CD8-positive, alpha-beta memory T cell (primary cell): ENCODE data around the gene SLC16A4. TPM values are rescaled to one million over a fixed set of nuclear protein-coding genes. Genes with fewer than 3 reads are reported as not detected.

Experiments
- CTCF ChIA-PET: fragments of 350-600 bp; sonication (Branson Sonifier 250); formaldehyde crosslinking; loops from one replicate; lab custom pipeline; 2021; ENCODE audit warnings: antibody characterized with exemption; lab: Charles Lee
- POLR2A ChIA-PET: fragments of 350-600 bp; sonication (Branson Sonifier 250); formaldehyde crosslinking; loops from one replicate; lab custom pipeline; 2021; ENCODE audit warnings: antibody characterized with exemption; lab: Charles Lee
- DNase-seq, 5 donors: peaks; one replicate each; pipeline versions ENCODE4 v3.0.0 to v3.0.0-alpha.2; 2020 to 2022; ENCODE audit warnings: mixed read lengths in 1 of 5
- H3K27ac ChIP-seq: one replicate; pipeline ENCODE4 v1.7.0; 2013; ENCODE audit warnings: low read depth, mild to moderate bottlenecking, low read length, moderate library complexity
- H3K27me3 ChIP-seq: 2 replicates; pipeline ENCODE4 v1.7.0; 2013; ENCODE audit warnings: low read length, mild to moderate bottlenecking; ENCODE audit not compliant: insufficient read depth, poor library complexity, severe bottlenecking
- H3K36me3 ChIP-seq: 2 replicates; pipeline ENCODE4 v1.7.0; 2013; ENCODE audit warnings: mild to moderate bottlenecking, low read length, moderate library complexity; ENCODE audit not compliant: insufficient read depth
- H3K4me1 ChIP-seq: 2 replicates; pipeline ENCODE4 v1.7.0; 2013; ENCODE audit warnings: mild to moderate bottlenecking, low read length, moderate library complexity; ENCODE audit not compliant: insufficient read depth
- H3K4me3 ChIP-seq: 2 replicates; pipeline ENCODE4 v1.7.0; 2013; ENCODE audit warnings: mild to moderate bottlenecking, low read length
- H3K9me3 ChIP-seq: 2 replicates; pipeline ENCODE4 v1.7.0; 2013; ENCODE audit warnings: mild to moderate bottlenecking, low read length
- H3K27ac Mint-ChIP-seq, 8 donors: one replicate each; pipeline ENCODE4 v1.8.0; 2020 to 2021; ENCODE audit warnings: mixed read lengths in 8 of 8, mild to moderate bottlenecking in 6 of 8, inconsistent platforms in 3 of 8, moderate library complexity in 3 of 8
- H3K27me3 Mint-ChIP-seq, 2 donors: one replicate each; pipeline ENCODE4 v1.8.0; 2020 to 2021; ENCODE audit warnings: mixed read lengths in 2 of 2, mild to moderate bottlenecking in 1 of 2, moderate library complexity in 1 of 2
- H3K36me3 Mint-ChIP-seq, 3 donors: one replicate each; pipeline ENCODE4 v1.8.0; 2020 to 2021; ENCODE audit warnings: mixed read lengths in 3 of 3, inconsistent platforms in 1 of 3, mild to moderate bottlenecking in 1 of 3
- H3K4me1 Mint-ChIP-seq, 3 donors: one replicate each; pipeline ENCODE4 v1.8.0; 2020 to 2021; ENCODE audit warnings: mixed read lengths in 3 of 3, inconsistent platforms in 1 of 3, mild to moderate bottlenecking in 1 of 3
- H3K4me3 Mint-ChIP-seq, 7 donors: one replicate each; pipeline ENCODE4 v1.8.0; 2020 to 2021; ENCODE audit warnings: mixed read lengths in 7 of 7, mild to moderate bottlenecking in 6 of 7, moderate library complexity in 4 of 7, inconsistent platforms in 2 of 7
- H3K9me3 Mint-ChIP-seq, 5 donors: one replicate each; pipeline ENCODE4 v1.8.0; 2020 to 2022; ENCODE audit warnings: mixed read lengths in 5 of 5, mild to moderate bottlenecking in 3 of 5, moderate library complexity in 2 of 5, inconsistent platforms in 1 of 5
- polyA plus RNA-seq: library from polyadenylated mRNA; unstranded; fragments of 300-500 nt; fragmentation: Illumina TruSeq; gene quantifications from one replicate; pipeline ENCODE4 v1.2.3, GENCODE V29; 2021
- total RNA-seq, 2 experiments: library from RNA; stranded (reverse); gene quantifications; one replicate each; pipeline ENCODE4 v1.2.3, GENCODE V29; 2021

Gene SLC16A4
- total and polyA plus RNA-seq, 3 experiments from 2014 or later: 0.09 to 0.49 (median 0.13) TPM

GRCh38 chr1:110341872-110342331 lies 48.9 kb downstream of the SLC16A4 start:
- peak overlapping the region; percentile 29 for H3K27ac ChIP-seq
- peak overlapping the region in 1 of 7 donors; percentile 77 for H3K4me3 Mint-ChIP-seq
- peaks cover 4% of the 10 kb centered on the region for H3K36me3 ChIP-seq
- H3K4me1 ChIP-seq: peaks cover 70% of the 10 kb centered on the region
- no peaks in the 10 kb centered on the region for H3K9me3 ChIP-seq
- ChIA-PET POLR2A (interaction anchor here (1.0 kb wide), 1 partner anchor 129 kb away, joined by 3 read pairs; no protein-coding TSS in a partner anchor), CTCF (interaction anchor here (2.2 kb wide), 1 partner anchor 135 kb away, joined by 8 read pairs; no protein-coding TSS in a partner anchor)
- H3K4me3 ChIP-seq: peak overlapping the region; percentile 80
- H3K27me3 ChIP-seq: no peaks in the 10 kb centered on the region
- H3K27ac Mint-ChIP-seq: peak overlapping the region in 6 of 8 donors; percentile 12 to 79 (median 54)
- no peak for DNase-seq
- H3K9me3 Mint-ChIP-seq: no peaks in the 10 kb centered on the region
- no peaks in the 10 kb centered on the region for H3K27me3 Mint-ChIP-seq
- peaks cover 75 to 84% (median 80%) of the 10 kb centered on the region in 3 donors for H3K4me1 Mint-ChIP-seq
- H3K36me3 Mint-ChIP-seq: peaks cover 3 to 22% (median 5%) of the 10 kb centered on the region in 3 donors

- CTCF ChIA-PET: interaction anchor here (2.2 to 3.4 kb wide), 2 partner anchors 29 to 134 kb away, joined by 8 to 19 read pairs; no protein-coding TSS in a partner anchor
- POLR2A ChIA-PET: no interaction called here
- Mint-ChIP-seq H3K4me3 (peak overlapping the region in 1 of 7 donors; percentile 77), H3K27ac (peak overlapping the region in 5 of 8 donors; percentile 20 to 77 (median 64)), H3K36me3 (peaks cover 3 to 17% (median 7%) of the 10 kb centered on the region in 3 donors), H3K27me3 (no peaks in the 10 kb centered on the region), H3K4me1 (peaks cover 75 to 84% (median 80%) of the 10 kb centered on the region in 3 donors), H3K9me3 (no peaks in the 10 kb centered on the region)
- no peaks in the 10 kb centered on the region for H3K27me3 ChIP-seq
- peak overlapping the region; percentile 80 for H3K4me3 ChIP-seq
- H3K4me1 ChIP-seq: peaks cover 66% of the 10 kb centered on the region
- H3K27ac ChIP-seq: peak overlapping the region; percentile 29
- DNase-seq: no peak
- no peaks in the 10 kb centered on the region for H3K9me3 ChIP-seq
- peaks cover 4% of the 10 kb centered on the region for H3K36me3 ChIP-seq
These were observed 49.5 kb downstream of the SLC16A4 start for GRCh38 chr1:110341146-110341871.

- H3K9me3 Mint-ChIP-seq: no peaks in the 10 kb centered on the region
- peaks cover 64 to 74% (median 74%) of the 10 kb centered on the region in 3 donors for H3K4me1 Mint-ChIP-seq
- peaks cover 3 to 8% (median 7%) of the 10 kb centered on the region in 3 donors for H3K36me3 Mint-ChIP-seq
- H3K4me3 Mint-ChIP-seq: no peak overlapping the region
- H3K9me3 ChIP-seq: no peaks in the 10 kb centered on the region
- peak overlapping the region; percentile 97 for H3K27ac ChIP-seq
- peak overlapping the region; percentile 80 for H3K4me3 ChIP-seq
- no peaks in the 10 kb centered on the region for H3K27me3 Mint-ChIP-seq
- no peak overlapping the region for H3K27ac Mint-ChIP-seq
- no peak for DNase-seq
- H3K27me3 ChIP-seq: no peaks in the 10 kb centered on the region
- POLR2A ChIA-PET: interaction anchor here (2.2 to 3.1 kb wide), 2 partner anchors 69 to 130 kb away, joined by 16 to 42 read pairs; partner anchors contain the start of gene KCNC4
- peaks cover 60% of the 10 kb centered on the region for H3K4me1 ChIP-seq
- H3K36me3 ChIP-seq: peaks cover 4% of the 10 kb centered on the region
- CTCF ChIA-PET: interaction anchor here (1.1 to 8.2 kb wide), 5 partner anchors 9 to 132 kb away, joined by 4 to 77 read pairs (median 9); partner anchors contain the start of gene KCNC4
These were observed 50.7 kb downstream of the SLC16A4 start for GRCh38 chr1:110340207-110340468.

GRCh38 chr1:110339407-110340206 lies 51.2 kb downstream of the SLC16A4 start:
- peak overlapping the region; percentile 80 for H3K4me3 ChIP-seq
- DNase-seq: peak in 4 of 5 donors; percentile 48 to 79 (median 57)
- H3K9me3 ChIP-seq: no peaks in the 10 kb centered on the region
- H3K36me3 ChIP-seq: peaks cover 4% of the 10 kb centered on the region
- Mint-ChIP-seq H3K9me3 (no peaks in the 10 kb centered on the region), H3K4me3 (no peak overlapping the region), H3K36me3 (peaks cover 3 to 7% (median 6%) of the 10 kb centered on the region in 3 donors), H3K27ac (no peak overlapping the region), H3K4me1 (peaks cover 60 to 70% (median 68%) of the 10 kb centered on the region in 3 donors), H3K27me3 (no peaks in the 10 kb centered on the region)
- peaks cover 54% of the 10 kb centered on the region for H3K4me1 ChIP-seq
- ChIA-PET POLR2A (interaction anchor here (0.5 to 3.1 kb wide), 12 partner anchors 9 to 1298 kb away, joined by 3 to 42 read pairs (median 6); partner anchors contain the start of genes KCNC4, LRIF1, STRIP1 and WDR47), CTCF (interaction anchor here (1.1 to 8.2 kb wide), 15 partner anchors 9 to 794 kb away, joined by 3 to 77 read pairs (median 6); partner anchors contain the start of gene KCNC4)
- peak overlapping the region; percentile 97 for H3K27ac ChIP-seq
- no peaks in the 10 kb centered on the region for H3K27me3 ChIP-seq

- ChIA-PET POLR2A (interaction anchor here (0.5 to 3.1 kb wide), 15 partner anchors 9 to 1297 kb away, joined by 3 to 42 read pairs (median 4); partner anchors contain the start of genes KCNC4, LRIF1, STRIP1 and WDR47), CTCF (interaction anchor here (0.7 to 8.2 kb wide), 27 partner anchors 9 to 793 kb away, joined by 3 to 77 read pairs (median 4); partner anchors contain the start of gene KCNC4)
- Mint-ChIP-seq H3K36me3 (peaks cover 3 to 7% (median 6%) of the 10 kb centered on the region in 3 donors), H3K4me3 (no peak within 1 kb of the TSS), H3K9me3 (no peaks in the 10 kb centered on the region), H3K4me1 (peaks cover 53 to 63% (median 62%) of the 10 kb centered on the region in 3 donors), H3K27ac (peak within 1 kb of the TSS in 2 of 8 donors; percentile 98), H3K27me3 (no peaks in the 10 kb centered on the region)
- Histone ChIP-seq H3K4me1 (peaks cover 48% of the 10 kb centered on the region), H3K27ac (peak within 1 kb of the TSS; percentile 97), H3K27me3 (no peaks in the 10 kb centered on the region), H3K36me3 (peaks cover 4% of the 10 kb centered on the region), H3K4me3 (peak within 1 kb of the TSS; percentile 80), H3K9me3 (no peaks in the 10 kb centered on the region)
- DNase-seq: peak; percentile 93 to 99 (median 99)
These were observed 51.9 kb downstream of the SLC16A4 start, which contains the start of gene RBM15 for GRCh38 chr1:110338886-110339406. TSS of gene RBM15 (plus strand) at chr1:110339377. CDS start at chr1:110339406, 29 bp downstream.

- CTCF ChIA-PET: interaction anchor here (0.7 to 8.2 kb wide), 28 partner anchors 8 to 793 kb away, joined by 3 to 77 read pairs (median 4); partner anchors contain the start of gene KCNC4
- peaks cover 43% of the 10 kb centered on the region for H3K4me1 ChIP-seq
- no peaks in the 10 kb centered on the region for H3K27me3 Mint-ChIP-seq
- POLR2A ChIA-PET: interaction anchor here (0.5 to 3.1 kb wide), 15 partner anchors 10 to 1297 kb away, joined by 3 to 42 read pairs (median 4); partner anchors contain the start of genes KCNC4, LRIF1, STRIP1 and WDR47
- H3K36me3 ChIP-seq: peaks cover 4% of the 10 kb centered on the region
- peak overlapping the region in 2 of 8 donors; percentile 98 for H3K27ac Mint-ChIP-seq
- no peak overlapping the region for H3K4me3 Mint-ChIP-seq
- DNase-seq: peak; percentile 89 to 97 (median 96)
- H3K4me3 ChIP-seq: peak overlapping the region; percentile 80
- no peaks in the 10 kb centered on the region for H3K27me3 ChIP-seq
- H3K9me3 Mint-ChIP-seq: no peaks in the 10 kb centered on the region
- H3K9me3 ChIP-seq: no peaks in the 10 kb centered on the region
- peaks cover 48 to 57% (median 56%) of the 10 kb centered on the region in 3 donors for H3K4me1 Mint-ChIP-seq
- peaks cover under 1 to 6% (median 4%) of the 10 kb centered on the region in 3 donors for H3K36me3 Mint-ChIP-seq
- H3K27ac ChIP-seq: peak overlapping the region; percentile 97
These were observed 52.4 kb downstream of the SLC16A4 start for GRCh38 chr1:110338309-110338885.
